HepG2 (cell line): ENCODE data around the gene SPATC1L.

Experiments used
- EZH2 ChIP-seq: conservative IDR thresholded peaks from 2 replicates; pipeline ENCODE4 v1.6.1; 2012; ENCODE audit warnings: mild to moderate bottlenecking, low read depth, low read length, moderate library complexity
- GABPB1 ChIP-seq: IDR thresholded peaks from 2 replicates; pipeline ENCODE4 v1.6.1; 2016; ENCODE audit warnings: mild to moderate bottlenecking, missing genetic modification reagents, moderate library complexity, missing compliant biosample characterization
- NFIC ChIP-seq: IDR thresholded peaks from 2 replicates; pipeline ENCODE4 v1.6.1; 2012; ENCODE audit warnings: mild to moderate bottlenecking, low read length, inconsistent platforms
- SMARCC2 ChIP-seq: fragments of 450-650 bp; IDR thresholded peaks from 2 replicates; pipeline ENCODE4 v1.6.1; 2017; ENCODE audit warnings: antibody characterized with exemption, mild to moderate bottlenecking
- TF ChIP-seq, protein P1 (sequence below): sonication (generic); formaldehyde crosslinking; IDR thresholded peaks from 2 replicates; pipeline ENCODE4 v1.4.0; 2020; ENCODE audit warnings: missing genetic modification reagents
- TF ChIP-seq, protein P2 (sequence below): sonication (generic); formaldehyde crosslinking; IDR thresholded peaks from 2 replicates; pipeline ENCODE4 v1.5.0; 2020; ENCODE audit warnings: mild to moderate bottlenecking, missing genetic modification reagents, moderate library complexity
- TF ChIP-seq, protein P3 (sequence below): sonication (generic); formaldehyde crosslinking; IDR thresholded peaks from 2 replicates; pipeline ENCODE4 v1.4.0; 2020; ENCODE audit warnings: missing genetic modification reagents

DNA sequence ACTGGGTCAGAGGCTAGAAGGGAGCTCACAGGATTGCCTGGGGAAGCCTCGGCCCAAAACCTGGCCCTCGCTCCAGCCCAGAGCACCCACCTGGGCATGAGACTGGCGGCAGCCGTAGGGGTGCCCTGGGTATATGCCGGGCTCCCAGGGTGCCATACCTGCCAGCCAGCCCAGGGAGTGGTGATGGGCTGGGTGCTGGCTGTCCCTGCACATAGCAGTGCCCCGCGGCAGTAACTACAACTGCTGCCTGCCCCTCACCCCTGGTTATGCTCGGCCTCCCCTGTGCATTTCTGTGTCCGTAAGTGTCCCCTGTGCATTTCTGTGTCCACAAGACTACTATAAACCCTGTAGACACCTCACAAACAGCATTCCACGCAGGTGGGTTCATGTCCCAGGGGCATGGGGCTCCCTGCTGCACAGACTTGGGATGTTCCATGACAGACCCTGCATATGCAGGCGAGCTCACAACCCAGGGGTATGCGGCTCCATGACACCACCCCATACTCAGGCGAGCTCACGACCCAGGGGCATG, 5.8 kb upstream of the SPATC1L start:
- TF ChIP-seq EZH2 (no peak), SMARCC2 (no peak), GABPB1 (CRISPR knock-in tag) (no peak), NFIC (no peak)
- TF ChIP-seq, protein P1, sequence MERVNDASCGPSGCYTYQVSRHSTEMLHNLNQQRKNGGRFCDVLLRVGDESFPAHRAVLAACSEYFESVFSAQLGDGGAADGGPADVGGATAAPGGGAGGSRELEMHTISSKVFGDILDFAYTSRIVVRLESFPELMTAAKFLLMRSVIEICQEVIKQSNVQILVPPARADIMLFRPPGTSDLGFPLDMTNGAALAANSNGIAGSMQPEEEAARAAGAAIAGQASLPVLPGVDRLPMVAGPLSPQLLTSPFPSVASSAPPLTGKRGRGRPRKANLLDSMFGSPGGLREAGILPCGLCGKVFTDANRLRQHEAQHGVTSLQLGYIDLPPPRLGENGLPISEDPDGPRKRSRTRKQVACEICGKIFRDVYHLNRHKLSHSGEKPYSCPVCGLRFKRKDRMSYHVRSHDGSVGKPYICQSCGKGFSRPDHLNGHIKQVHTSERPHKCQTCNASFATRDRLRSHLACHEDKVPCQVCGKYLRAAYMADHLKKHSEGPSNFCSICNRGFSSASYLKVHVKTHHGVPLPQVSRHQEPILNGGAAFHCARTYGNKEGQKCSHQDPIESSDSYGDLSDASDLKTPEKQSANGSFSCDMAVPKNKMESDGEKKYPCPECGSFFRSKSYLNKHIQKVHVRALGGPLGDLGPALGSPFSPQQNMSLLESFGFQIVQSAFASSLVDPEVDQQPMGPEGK (CRISPR knock-in tag) = no peak
- TF ChIP-seq, protein P2, sequence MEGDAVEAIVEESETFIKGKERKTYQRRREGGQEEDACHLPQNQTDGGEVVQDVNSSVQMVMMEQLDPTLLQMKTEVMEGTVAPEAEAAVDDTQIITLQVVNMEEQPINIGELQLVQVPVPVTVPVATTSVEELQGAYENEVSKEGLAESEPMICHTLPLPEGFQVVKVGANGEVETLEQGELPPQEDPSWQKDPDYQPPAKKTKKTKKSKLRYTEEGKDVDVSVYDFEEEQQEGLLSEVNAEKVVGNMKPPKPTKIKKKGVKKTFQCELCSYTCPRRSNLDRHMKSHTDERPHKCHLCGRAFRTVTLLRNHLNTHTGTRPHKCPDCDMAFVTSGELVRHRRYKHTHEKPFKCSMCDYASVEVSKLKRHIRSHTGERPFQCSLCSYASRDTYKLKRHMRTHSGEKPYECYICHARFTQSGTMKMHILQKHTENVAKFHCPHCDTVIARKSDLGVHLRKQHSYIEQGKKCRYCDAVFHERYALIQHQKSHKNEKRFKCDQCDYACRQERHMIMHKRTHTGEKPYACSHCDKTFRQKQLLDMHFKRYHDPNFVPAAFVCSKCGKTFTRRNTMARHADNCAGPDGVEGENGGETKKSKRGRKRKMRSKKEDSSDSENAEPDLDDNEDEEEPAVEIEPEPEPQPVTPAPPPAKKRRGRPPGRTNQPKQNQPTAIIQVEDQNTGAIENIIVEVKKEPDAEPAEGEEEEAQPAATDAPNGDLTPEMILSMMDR (CRISPR knock-in tag) = no peak
- TF ChIP-seq, protein P3, sequence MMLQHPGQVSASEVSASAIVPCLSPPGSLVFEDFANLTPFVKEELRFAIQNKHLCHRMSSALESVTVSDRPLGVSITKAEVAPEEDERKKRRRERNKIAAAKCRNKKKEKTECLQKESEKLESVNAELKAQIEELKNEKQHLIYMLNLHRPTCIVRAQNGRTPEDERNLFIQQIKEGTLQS (CRISPR knock-in tag) = no peak
